ENCODE measurements around the gene OXCT1.
A peak's percentile ranks its signal among the peaks of the same experiment; 100 is the strongest.
"Not testable (repeated sequence)": the region's sequence is repeated elsewhere in the genome, so short reads cannot be mapped to it uniquely, and the experiment has no call there.

OXCT1 gene

GRCh38 chr5:41772056-41772455 is 98.2 kb downstream of the OXCT1 start:
- DNase-seq: no peak

GRCh38 chr5:41770799-41771198 is 99.4 kb downstream of the OXCT1 start:
- no peak for DNase-seq

GRCh38 chr5:41768692-41769091 is 101.5 kb downstream of the OXCT1 start:
- DNase-seq: no peak

DNA sequence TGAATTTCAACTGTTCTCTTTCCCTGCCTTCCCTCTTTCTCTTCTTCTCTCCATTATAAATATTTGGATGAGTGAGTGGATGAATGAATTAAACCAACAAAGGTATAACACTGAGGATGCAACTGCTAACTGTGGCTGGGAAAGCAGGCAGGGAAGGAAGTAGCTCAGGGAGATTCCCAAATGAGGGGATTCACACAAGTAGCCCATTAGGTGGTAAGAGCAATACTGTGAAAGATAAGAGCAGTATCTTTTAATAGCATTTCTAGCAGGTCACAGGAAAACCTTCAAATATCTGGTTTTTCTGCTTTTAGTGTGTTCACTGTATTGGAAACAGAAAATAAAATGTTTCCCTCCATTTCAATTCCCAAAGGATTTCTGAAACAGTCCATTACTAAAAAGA is 105.6 kb downstream of the OXCT1 start:
- DNase-seq: no peak

- DNase-seq: no peak
Measured at GRCh38 chr5:41763574-41763973, 106.7 kb downstream of the OXCT1 start.

- DNase-seq: no peak
Measured at GRCh38 chr5:41763081-41763480, 107.1 kb downstream of the OXCT1 start.

DNA sequence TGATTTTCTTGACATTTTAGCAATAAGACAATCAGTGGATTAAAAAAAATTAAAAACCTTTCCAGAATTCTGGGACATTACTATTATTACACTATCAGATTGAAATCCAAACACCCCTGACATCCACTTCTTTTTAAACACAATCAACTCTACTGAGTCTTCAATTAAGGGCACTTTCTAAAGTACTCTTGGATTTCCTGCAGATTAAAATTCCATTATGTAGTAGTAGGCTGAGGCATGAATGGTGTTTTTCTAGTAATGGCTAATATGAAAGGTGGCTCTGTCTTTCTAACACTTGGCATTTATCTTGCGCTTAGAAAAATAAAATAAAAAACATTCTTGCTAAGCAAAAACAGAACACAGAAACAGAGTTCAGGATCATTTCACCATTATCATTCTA is 107.8 kb downstream of the OXCT1 start:
- DNase-seq: no peak

DNA sequence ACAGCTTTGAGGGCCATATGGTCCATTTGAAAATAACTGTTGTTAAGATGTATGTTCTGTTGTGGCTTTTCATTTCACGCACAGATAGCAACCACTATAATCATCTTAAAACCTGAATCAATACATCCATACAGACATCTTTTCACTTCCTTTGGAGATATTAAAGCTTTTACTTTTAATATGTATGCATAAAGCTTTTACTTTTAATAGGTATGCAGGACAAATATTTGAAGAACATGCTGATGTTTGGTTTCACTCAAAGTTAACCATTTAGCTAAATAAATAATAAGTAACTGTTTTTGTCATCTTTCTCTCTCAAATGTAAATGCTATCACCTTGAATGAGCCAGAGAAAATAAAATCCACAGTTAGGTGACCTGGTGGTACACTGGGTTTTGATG is 108.6 kb downstream of the OXCT1 start:
- DNase-seq: no peak

DNA sequence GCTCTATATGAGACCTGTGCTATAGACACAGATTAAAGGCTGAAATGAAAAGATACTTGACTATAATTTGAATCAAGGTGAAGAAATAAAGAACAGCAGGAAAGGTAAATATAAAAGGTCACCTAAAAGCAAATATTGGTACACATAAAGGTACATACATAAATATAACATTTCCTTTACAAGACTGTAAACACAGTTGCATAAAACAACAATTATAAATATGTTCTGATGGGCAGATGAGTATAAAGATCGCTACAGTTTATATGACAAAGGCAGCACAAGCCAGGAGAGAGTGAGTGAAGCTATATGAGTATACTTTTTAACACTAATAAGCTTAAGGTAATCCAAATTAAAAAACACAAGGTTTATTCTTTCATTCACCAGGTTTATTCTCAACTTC is 114.5 kb downstream of the OXCT1 start:
- no peak for DNase-seq

DNA sequence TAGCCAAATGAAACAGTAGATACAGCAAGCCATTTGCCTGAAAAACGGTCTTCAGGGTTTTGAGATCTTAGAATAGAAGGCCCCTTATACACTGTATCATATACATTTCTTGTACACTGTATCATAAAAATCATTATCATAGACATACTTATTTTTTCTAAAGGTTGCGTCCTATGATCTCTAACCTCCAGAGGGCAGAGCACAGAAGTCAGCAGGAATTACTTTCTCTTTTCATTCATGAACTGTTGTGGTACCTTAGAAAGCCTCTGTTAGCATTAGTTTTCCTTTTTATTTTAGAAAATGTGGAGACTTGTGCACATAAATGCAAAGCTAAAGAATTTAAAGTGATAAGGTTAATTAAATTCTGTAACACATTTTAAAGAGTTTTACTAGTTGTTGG is 115.4 kb downstream of the OXCT1 start:
- no peak for DNase-seq

GRCh38 chr5:41751867-41752266 is 118.4 kb downstream of the OXCT1 start:
- DNase-seq: no peak

DNA sequence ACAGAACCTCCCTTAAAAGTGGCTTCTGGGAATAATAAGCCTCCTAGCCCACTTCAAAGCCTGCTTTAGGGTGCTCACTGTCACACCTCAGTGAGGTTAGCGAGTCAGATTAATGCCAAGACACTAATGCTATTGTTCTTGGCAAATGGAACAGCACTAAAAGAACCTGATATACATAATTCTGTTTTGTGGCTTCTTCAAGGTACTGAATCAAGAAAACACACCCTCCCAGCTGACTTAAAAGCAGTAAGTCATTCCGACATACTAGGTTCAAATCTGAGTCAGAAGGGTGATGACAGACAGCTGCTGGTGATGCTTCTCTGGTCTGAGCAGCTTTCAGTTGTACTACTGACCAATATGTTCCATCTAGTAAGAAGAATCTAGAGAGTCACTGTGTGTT is 121.6 kb downstream of the OXCT1 start:
- DNase-seq: peak; percentile 67

- no peak for DNase-seq
Measured at GRCh38 chr5:41747708-41748107, 122.5 kb downstream of the OXCT1 start.

DNA sequence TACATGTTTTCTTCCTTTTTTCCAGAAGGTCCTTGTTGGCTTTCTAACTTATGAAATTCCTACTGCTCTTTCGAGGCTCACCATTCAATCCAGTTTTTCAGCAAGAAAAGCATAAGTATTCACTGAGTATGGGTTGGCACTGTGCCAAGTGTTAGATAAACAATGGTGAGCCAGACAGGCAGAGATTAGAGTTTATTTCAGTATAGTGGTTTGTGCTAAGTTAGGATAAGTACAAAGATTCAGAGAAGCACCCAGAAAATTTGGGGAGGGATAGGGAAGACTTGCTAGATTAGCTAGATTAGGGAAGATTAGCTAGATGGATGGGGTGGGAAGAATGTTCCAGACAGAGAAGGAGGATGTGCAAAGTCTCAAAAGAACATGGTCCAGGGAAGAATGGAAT is 122.9 kb downstream of the OXCT1 start:
- no peak for DNase-seq

GRCh38 chr5:41742608-41743007 is 127.6 kb downstream of the OXCT1 start:
- DNase-seq: not testable (repeated sequence)

DNA sequence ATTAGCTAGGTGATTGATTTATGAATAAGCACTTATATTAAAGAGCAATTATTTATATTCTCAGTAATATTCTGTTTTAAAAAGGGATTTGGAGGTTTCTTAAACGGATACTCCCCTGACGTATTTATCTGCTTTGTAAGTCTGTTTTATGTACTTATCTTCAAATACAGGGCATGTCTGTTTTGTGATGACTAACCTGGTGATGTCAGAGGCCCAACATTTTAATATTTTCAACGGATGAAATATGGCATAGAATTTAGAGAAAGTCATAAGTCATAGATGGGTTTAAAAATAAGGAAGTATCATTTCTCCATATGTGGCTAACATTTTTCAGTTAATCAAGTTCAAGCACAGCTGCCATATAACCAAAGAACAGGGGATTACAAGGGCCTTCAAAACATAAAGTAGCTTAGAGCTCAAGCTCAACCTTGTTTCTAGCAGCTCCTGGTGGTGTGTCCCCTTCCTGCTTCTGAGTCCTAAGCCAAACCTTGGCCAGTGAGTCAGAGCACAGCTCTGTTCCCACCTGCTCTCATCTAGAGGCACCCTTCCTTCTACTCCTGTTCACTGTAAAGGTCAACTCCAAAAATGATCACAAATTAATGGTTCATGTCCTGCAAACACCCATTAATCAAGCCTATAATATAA is 131.4 kb downstream of the OXCT1 start:
- no peak for DNase-seq

- no peak for DNase-seq
Measured at GRCh38 chr5:41736641-41737040, 133.6 kb downstream of the OXCT1 start.

DNA sequence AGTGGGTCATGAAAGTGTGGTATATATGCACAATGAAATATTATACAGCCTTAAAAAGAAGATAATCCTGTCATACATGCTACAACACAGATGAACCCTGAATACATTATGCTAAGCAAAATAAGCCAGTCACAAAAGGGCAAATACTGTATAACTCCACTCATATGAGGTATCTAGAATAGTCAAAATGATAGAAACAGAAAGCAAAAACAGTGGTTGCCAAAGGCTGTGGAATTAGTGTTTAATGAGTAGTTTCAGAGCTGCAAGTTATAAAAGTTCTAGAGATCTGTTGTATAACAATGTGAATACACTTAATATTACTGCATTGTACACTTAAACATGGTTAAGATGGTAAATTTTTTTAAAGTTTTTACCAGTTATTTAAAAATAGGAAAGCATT is 135.0 kb downstream of the OXCT1 start:
- DNase-seq: no peak

- not testable (repeated sequence) for DNase-seq
Measured at GRCh38 chr5:41729381-41729780, 140.8 kb downstream of the OXCT1 start.

- DNase-seq: no peak
Measured at GRCh38 chr5:41728281-41728680, 141.9 kb downstream of the OXCT1 start.

- DNase-seq: no peak
Measured at GRCh38 chr5:41722359-41722950, 147.8 kb downstream of the OXCT1 start.

GRCh38 chr5:41721516-41721915 is 148.7 kb downstream of the OXCT1 start:
- no peak for DNase-seq

- no peak for DNase-seq
Measured at GRCh38 chr5:41716382-41716781, 153.8 kb downstream of the OXCT1 start.

DNA sequence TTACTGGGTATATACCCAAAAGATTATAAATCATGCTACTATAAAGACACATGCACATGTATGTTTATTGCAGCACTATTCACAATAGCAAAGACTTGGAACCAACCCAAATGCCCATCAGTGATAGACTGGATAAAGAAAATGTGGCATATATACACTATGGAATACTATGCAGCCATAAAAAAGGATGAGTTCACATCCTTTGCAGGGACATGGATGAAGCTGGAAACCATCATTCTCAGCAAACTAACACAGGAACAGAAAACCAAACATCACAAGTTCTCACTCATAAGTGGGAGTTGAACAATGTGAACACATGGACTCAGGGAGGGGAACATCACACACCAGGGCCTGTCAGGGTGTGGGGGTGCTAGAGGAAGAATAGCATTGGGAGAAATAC is 155.8 kb downstream of the OXCT1 start:
- DNase-seq: not testable (repeated sequence)

DNA sequence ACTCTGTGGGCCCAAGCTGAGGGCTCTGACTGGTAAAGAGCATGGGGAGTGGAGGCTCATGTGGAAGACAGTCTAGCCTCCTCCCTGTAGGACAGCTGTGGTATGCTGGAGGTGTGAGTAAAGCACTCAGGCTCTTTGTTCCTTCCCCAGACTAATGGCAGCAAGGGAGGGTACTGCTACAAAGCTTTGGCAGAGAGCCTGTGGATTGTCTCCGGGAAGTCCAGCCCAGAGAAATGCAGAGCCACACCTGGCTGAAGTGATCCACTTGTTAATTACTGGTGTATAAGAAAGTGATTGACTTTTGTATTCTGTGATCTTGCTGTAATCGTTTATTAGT is 161.7 kb downstream of the OXCT1 start:
- DNase-seq: no peak

All from stimulated activated CD4-positive, alpha-beta T cell treated with anti-CD3 and anti-CD28 coated beads, Interleukin-1b, Interleukin-23, amount 100 ng/mL, for 48 hours (primary cell).